Pancreas (tissue), 10 donors: ENCODE data around the gene TPSG1. TPM values are rescaled to one million over a fixed set of nuclear protein-coding genes. Genes with fewer than 3 reads are reported as not detected.

Experiments used
- ATAC-seq, 4 donors: fragments of 200-7000 bp; cut with Tn5 transposase; one replicate each; pipeline versions ENCODE4 v1.8.0 to v1.9.1; 2020; ENCODE audit warnings: mild to moderate bottlenecking in 4 of 4, moderate library complexity in 4 of 4
- DNase-seq, 6 donors: peaks; one replicate each; pipeline ENCODE4 v3.0.0-alpha.2; 2020
- FAIRE-seq: peaks from 2 replicates; lab custom pipeline; 2012; peaks lifted over from hg19 to GRCh38; lab: Jason Lieb, UNC
- H3K27ac ChIP-seq, 4 donors: fragments of 200-600 bp; sonication (generic); 1 replicate in 3 of 4; 2 replicates in 1 of 4; pipeline versions ENCODE4 v1.5.0 to v1.8.0; 2020
- H3K27me3 ChIP-seq, 4 donors: fragments of 200-600 bp; one replicate each; pipeline ENCODE4 v1.8.0; 2021
- H3K36me3 ChIP-seq, 3 donors: fragments of 200-600 bp; sonication (generic) in 1 of 3; one replicate each; pipeline versions ENCODE4 v1.5.0 to v1.8.0; 2020 to 2021
- H3K4me1 ChIP-seq, 3 donors: fragments of 200-600 bp; one replicate each; pipeline ENCODE4 v1.8.0; 2021
- H3K4me3 ChIP-seq, 4 donors: fragments of 200-600 bp; sonication (generic) in 2 of 4; one replicate each; pipeline versions ENCODE4 v1.5.0 to v1.8.0; 2020 to 2021
- H3K9me3 ChIP-seq, 4 donors: fragments of 200-600 bp; one replicate each; pipeline ENCODE4 v1.8.0; 2021
- WGBS, 2 donors: extraction: QIAGEN DNeasy Blood & Tissue Kit; methylation state at CpG; one replicate each; pipeline ENCODE4 v1.1.7; 2013; 5-methylcytosine and 5-hydroxymethylcytosine counted together
- intact Hi-C, 3 donors: fragments of 100-400 bp; cut with DNase I; formaldehyde crosslinking; loops; one replicate each; pipeline versions ENCODE4 v1.11.1 to v1.14.2; 2022
- polyA plus RNA-seq, 2 donors: library from polyadenylated mRNA; stranded (reverse); fragments of 200-250 nt; gene quantifications; one replicate each; pipeline ENCODE4 v1.2.3, GENCODE V29; 2013
- total RNA-seq, 6 donors: library from RNA; stranded (reverse); fragmentation: NEBNext Ultra II Directional in 4 of 6; extraction: Animal tissue kit (Norgen Biotek cat#: 25700) in 4 of 6; gene quantifications; one replicate each; pipeline versions ENCODE4 v1.2.1 to v1.2.4, GENCODE V29; 2021 to 2023
- TF ChIP-seq, protein P1 (sequence below), 4 donors: fragments of 200-600 bp; sonication (generic) in 3 of 4; IDR thresholded peaks; one replicate each; pipeline versions ENCODE4 v1.5.0 to v1.8.0; 2021; ENCODE audit warnings: antibody characterized with exemption in 4 of 4
- donor health status: healthy with polysubstance abuse.
- donor health status: DM: no; HTN: no; CAD: no; lungs with moderate emphysema.
- donor health status: DM: no; HTN: no; CAD: no.
- donor health status: control.
- donor health status: control.
- donor health status: Bipolar disorder and iron deficiency.
- donor health status: DM: yes; HTN: yes; CAD: no.
- donor health status: DM: no; HTN: no; CAD: no.
- donor health status: DM: no; HTN: no; CAD: no.
- donor health status: DM: yes; HTN: yes; CAD: no.

The TPSG1 gene
- total and polyA plus RNA-seq, 8 donors: 0.12 to 0.26 TPM; not detected in 6

DNA sequence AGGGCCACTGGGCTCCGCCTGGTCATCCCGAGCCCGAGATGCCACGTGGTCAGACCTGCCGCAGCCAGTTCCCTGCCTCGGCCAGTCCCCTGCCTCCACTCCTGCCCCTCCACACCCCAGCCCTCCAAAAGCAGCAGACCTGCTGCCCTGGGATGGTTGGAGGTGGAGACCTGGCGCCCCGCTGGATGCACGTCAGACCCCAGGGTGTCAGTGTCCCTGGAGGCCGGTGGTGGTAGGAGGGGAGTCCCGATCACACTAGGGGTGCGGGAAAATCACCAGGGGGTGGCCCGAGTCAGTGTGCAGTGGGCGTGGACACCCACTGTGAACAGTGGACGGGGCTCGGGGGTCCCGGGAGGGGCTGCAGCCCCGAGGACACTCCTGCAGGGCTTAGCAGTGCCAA lies 26.9 kb downstream of the TPSG1 start:
- ATAC-seq (no peak), FAIRE-seq (no peak), DNase-seq (no peak)
- Histone ChIP-seq H3K4me3 (no peak overlapping the region), H3K27me3 (no peaks in the 10 kb centered on the region), H3K27ac (no peak overlapping the region), H3K4me1 (no peaks in the 10 kb centered on the region), H3K9me3 (no peaks in the 10 kb centered on the region), H3K36me3 (no peaks in the 10 kb centered on the region)
- intact Hi-C loops: loop anchor here in 1 of 3 donors (10.0 kb wide), 1 partner anchor 383 kb away; no protein-coding TSS in a partner anchor
- TF ChIP-seq, protein P1, sequence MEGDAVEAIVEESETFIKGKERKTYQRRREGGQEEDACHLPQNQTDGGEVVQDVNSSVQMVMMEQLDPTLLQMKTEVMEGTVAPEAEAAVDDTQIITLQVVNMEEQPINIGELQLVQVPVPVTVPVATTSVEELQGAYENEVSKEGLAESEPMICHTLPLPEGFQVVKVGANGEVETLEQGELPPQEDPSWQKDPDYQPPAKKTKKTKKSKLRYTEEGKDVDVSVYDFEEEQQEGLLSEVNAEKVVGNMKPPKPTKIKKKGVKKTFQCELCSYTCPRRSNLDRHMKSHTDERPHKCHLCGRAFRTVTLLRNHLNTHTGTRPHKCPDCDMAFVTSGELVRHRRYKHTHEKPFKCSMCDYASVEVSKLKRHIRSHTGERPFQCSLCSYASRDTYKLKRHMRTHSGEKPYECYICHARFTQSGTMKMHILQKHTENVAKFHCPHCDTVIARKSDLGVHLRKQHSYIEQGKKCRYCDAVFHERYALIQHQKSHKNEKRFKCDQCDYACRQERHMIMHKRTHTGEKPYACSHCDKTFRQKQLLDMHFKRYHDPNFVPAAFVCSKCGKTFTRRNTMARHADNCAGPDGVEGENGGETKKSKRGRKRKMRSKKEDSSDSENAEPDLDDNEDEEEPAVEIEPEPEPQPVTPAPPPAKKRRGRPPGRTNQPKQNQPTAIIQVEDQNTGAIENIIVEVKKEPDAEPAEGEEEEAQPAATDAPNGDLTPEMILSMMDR (IDR thresholded peaks at IDR 0.05): no peak
- 62 to 79% methylated on average over 18 of the region's 18 CpGs for WGBS, 2 donors

DNA sequence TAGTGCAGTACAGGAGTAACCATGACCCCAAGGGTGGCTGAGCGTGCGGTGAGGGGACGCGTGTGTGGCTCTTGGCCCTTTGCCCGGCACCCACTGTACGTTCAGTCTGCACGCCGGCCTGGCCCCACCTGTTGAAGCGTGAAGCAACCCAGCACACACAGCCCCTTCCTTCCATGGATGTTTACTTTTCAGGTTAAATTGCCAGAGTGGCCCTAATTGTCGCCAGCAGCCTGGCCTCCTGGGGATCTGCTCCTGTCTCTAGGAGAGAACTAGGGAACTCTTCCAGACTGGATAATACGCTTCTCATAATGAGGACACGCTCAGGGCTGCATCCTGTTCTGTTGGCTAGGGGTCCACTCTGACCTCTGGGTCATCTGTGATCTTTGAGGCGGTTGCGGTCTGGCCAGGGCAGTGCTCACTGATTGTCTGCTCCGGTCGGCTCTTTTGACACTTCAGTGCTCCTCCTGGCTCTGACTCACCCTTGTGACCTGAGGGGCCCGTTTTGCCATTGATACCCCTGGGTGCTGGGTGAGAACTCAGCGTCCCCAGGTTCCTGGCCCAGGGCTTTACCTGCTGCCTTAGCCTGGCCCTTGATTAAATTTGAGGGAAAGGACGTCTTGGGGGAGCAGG lies 27.7 kb downstream of the TPSG1 start:
- no peaks in the 10 kb centered on the region for H3K27me3 ChIP-seq
- DNase-seq (no peak), ATAC-seq (peak in 3 of 4 donors; percentile 16 to 58 (median 43)), FAIRE-seq (no peak)
- H3K4me1 ChIP-seq: no peaks in the 10 kb centered on the region
- WGBS, 2 donors: 47 to 60% methylated on average over 18 to 19 of the region's 19 CpGs
- TF ChIP-seq, protein P1 (IDR thresholded peaks at IDR 0.05): no peak
- intact Hi-C loops: loop anchor here in 2 of 3 donors (2.0 to 10.0 kb wide), 2 partner anchors 91 to 383 kb away; no protein-coding TSS in a partner anchor
- H3K36me3 ChIP-seq: no peaks in the 10 kb centered on the region
- H3K27ac ChIP-seq: no peak overlapping the region
- H3K4me3 ChIP-seq: no peak overlapping the region
- no peaks in the 10 kb centered on the region for H3K9me3 ChIP-seq

DNA sequence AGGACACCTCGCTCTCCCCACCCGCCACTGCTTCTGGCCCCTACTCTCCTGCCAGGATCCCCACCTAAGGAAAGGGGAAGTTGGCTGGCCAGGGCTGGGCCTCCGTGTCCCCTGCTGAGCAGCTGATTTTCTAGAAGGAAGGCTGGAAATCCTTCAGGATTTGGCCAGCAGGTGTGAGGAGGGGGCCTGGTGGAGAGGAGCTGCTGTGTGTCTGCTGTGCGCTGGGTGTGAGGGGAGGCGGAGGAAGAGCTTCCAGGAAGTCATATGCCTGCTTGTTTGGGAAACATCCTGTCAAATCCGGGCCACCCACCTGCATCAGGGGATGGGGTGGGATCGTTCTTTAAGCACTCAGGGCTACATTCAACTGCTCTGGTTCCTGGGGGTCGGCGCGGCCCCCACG lies 28.6 kb downstream of the TPSG1 start:
- H3K4me3 ChIP-seq: no peak overlapping the region
- no peaks in the 10 kb centered on the region for H3K9me3 ChIP-seq
- DNase-seq (no peak), FAIRE-seq (no peak), ATAC-seq (no peak)
- TF ChIP-seq, protein P1 (IDR thresholded peaks at IDR 0.05): no peak
- no peak overlapping the region for H3K27ac ChIP-seq
- no peaks in the 10 kb centered on the region for H3K36me3 ChIP-seq
- 54 to 68% methylated on average over 11 of the region's 11 CpGs for WGBS, 2 donors
- no peaks in the 10 kb centered on the region for H3K27me3 ChIP-seq
- intact Hi-C loops: loop anchor here in 2 of 3 donors (2.0 to 10.0 kb wide), 2 partner anchors 90 to 382 kb away; no protein-coding TSS in a partner anchor
- H3K4me1 ChIP-seq: no peaks in the 10 kb centered on the region

DNA sequence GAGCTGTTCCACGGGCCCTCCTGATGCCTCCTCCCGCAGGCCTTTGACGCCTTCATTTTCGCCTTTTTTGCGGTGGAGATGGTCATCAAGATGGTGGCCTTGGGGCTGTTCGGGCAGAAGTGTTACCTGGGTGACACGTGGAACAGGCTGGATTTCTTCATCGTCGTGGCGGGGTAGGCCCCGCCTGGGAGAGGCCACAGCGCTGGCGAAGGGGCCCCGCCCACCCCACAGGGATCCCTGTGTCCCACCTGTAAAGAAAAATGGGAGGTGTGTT lies 29.7 kb downstream of the TPSG1 start:
- WGBS, 2 donors: 43 to 53% methylated on average over 14 of the region's 14 CpGs
- H3K4me3 ChIP-seq: no peak overlapping the region
- TF ChIP-seq, protein P1 (IDR thresholded peaks at IDR 0.05): no peak
- no peaks in the 10 kb centered on the region for H3K4me1 ChIP-seq
- no peaks in the 10 kb centered on the region for H3K9me3 ChIP-seq
- no peak for DNase-seq
- no peak for ATAC-seq
- no peaks in the 10 kb centered on the region for H3K27me3 ChIP-seq
- intact Hi-C loops: loop anchor here in 1 of 3 donors (10.0 kb wide), 1 partner anchor 381 kb away; no protein-coding TSS in a partner anchor
- H3K36me3 ChIP-seq: no peaks in the 10 kb centered on the region
- no peak for FAIRE-seq
- no peak overlapping the region for H3K27ac ChIP-seq
